Astrocyte of the cerebellum (primary cell): ENCODE data around the gene PTPRK.

Experiments used
- DNase-seq: peaks from one replicate; pipeline ENCODE4 v3.0.0-alpha.2; 2011; ENCODE audit warnings: low read depth
- H3K4me3 ChIP-seq: 2 replicates; pipeline ENCODE4 v1.5.1; 2011; ENCODE audit warnings: mild to moderate bottlenecking, low read depth, low read length, moderate library complexity
- CTCF ChIP-seq: IDR thresholded peaks from 2 replicates; pipeline ENCODE4 v1.5.1; 2012; ENCODE audit warnings: low read length, low read depth, moderate library complexity, mild to moderate bottlenecking; ENCODE audit errors: missing control alignments
- in situ Hi-C: cut with HindIII; loops from 2 replicates; pipeline ENCODE4 v1.10.0; 2017; ENCODE audit warnings: low sequenced_read_pairs

PTPRK gene

GRCh38 chr6:128518434-128519131 lies 1.8 kb downstream of the PTPRK start:
- in situ Hi-C loops: no loop called here
- no peak for DNase-seq
- TF ChIP-seq CTCF: no peak
- H3K4me3 ChIP-seq: peak overlapping the region; percentile 99

- DNase-seq: no peak
- no peak for TF ChIP-seq CTCF
- H3K4me3 ChIP-seq: no peak overlapping the region
- in situ Hi-C loops: no loop called here
Observed at GRCh38 chr6:128517124-128517523, 3.3 kb downstream of the PTPRK start.

- no peak for DNase-seq
- TF ChIP-seq CTCF: peak; percentile 35
- in situ Hi-C loops: no loop called here
- no peak overlapping the region for H3K4me3 ChIP-seq
Observed at GRCh38 chr6:128516514-128516898, 3.9 kb downstream of the PTPRK start.

GRCh38 chr6:128515550-128516513 lies 4.6 kb downstream of the PTPRK start:
- in situ Hi-C loops: no loop called here
- no peak overlapping the region for H3K4me3 ChIP-seq
- no peak for TF ChIP-seq CTCF
- DNase-seq: no peak

- in situ Hi-C loops: no loop called here
- H3K4me3 ChIP-seq: no peak overlapping the region
- no peak for DNase-seq
- no peak for TF ChIP-seq CTCF
Observed at GRCh38 chr6:128513878-128514277, 6.5 kb downstream of the PTPRK start.

- no peak overlapping the region for H3K4me3 ChIP-seq
- in situ Hi-C loops: no loop called here
- no peak for DNase-seq
- no peak for TF ChIP-seq CTCF
Observed at GRCh38 chr6:128512296-128512695, 8.1 kb downstream of the PTPRK start.
